Testis (tissue), 2 donors: Measurements from ENCODE around the gene P3R3URF.

Source experiments
- POLR2A ChIP-seq: fragments of 450-650 bp; IDR thresholded peaks from one replicate; pipeline ENCODE4 v1.6.1; 2017; ENCODE audit warnings: antibody characterized with exemption, mild to moderate bottlenecking, moderate library complexity
- TF ChIP-seq, protein P1 (sequence below), 3 experiments: fragments of 450-650 bp in 2 of 3; fragments of 200-600 bp in 1 of 3; sonication (generic) in 1 of 3; IDR thresholded peaks; one replicate each; pipeline ENCODE4 v1.5.1; 2016 to 2019; ENCODE audit warnings: antibody characterized with exemption in 3 of 3, mild to moderate bottlenecking in 2 of 3, moderate library complexity in 1 of 3

DNA sequence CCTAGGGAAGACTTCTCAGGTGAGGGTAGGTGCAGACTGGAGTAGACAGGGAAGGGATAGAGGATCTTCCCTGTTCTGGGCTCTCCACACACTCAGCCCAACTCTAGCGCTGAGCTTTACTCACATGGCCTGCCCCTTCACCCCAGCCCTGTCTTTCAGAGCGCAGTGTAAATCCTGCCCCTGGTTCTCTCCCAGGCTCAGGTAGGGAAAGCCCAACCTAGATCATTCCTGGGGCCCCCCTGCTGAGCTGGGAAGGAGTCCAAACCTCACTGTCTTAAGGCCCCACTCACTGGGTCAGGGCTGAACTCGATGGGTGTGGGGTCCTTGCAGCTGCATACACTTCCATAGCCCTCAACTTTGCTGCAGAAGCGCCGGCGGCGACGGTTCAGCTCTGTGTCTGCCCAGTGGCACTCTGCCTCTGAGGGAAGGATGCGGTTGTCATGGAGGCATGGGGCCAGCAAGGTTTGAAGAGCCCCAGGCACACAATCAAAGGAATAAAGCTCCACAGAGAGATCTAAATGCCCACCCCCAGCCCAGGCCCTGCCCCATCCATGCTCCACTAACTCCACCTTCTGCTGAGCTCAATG, 17.8 kb upstream of the P3R3URF start:
- TF ChIP-seq, protein P1, sequence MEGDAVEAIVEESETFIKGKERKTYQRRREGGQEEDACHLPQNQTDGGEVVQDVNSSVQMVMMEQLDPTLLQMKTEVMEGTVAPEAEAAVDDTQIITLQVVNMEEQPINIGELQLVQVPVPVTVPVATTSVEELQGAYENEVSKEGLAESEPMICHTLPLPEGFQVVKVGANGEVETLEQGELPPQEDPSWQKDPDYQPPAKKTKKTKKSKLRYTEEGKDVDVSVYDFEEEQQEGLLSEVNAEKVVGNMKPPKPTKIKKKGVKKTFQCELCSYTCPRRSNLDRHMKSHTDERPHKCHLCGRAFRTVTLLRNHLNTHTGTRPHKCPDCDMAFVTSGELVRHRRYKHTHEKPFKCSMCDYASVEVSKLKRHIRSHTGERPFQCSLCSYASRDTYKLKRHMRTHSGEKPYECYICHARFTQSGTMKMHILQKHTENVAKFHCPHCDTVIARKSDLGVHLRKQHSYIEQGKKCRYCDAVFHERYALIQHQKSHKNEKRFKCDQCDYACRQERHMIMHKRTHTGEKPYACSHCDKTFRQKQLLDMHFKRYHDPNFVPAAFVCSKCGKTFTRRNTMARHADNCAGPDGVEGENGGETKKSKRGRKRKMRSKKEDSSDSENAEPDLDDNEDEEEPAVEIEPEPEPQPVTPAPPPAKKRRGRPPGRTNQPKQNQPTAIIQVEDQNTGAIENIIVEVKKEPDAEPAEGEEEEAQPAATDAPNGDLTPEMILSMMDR (IDR thresholded peaks at IDR 0.05), result no peak
- no peak for TF ChIP-seq POLR2A
